Measurements from ENCODE around the gene SEPTIN12.

The SEPTIN12 gene

GRCh38 chr16:4766875-4767628 is 21.1 kb downstream of the SEPTIN12 start, which contains the start of gene ZNF500:
Gene ZNF500 (minus strand): TSS chr16:4767162. CDS start chr16:4765978, 1,184 bp downstream.
- peak; percentile 95 for DNase-seq (ENCODE audit: low spot score)
- Histone ChIP-seq H3K4me3 (ENCODE audit: severe bottlenecking) (peak within 1 kb of the TSS; percentile 68), H3K36me3 (ENCODE audit: low read depth) (peaks cover 27% of the 10 kb centered on the region), H3K27ac (ENCODE audit: poor library complexity, severe bottlenecking) (peak within 1 kb of the TSS; percentile 65), H3K27me3 (ENCODE audit: insufficient read depth, poor library complexity, severe bottlenecking) (no peaks in the 10 kb centered on the region), H3K9me3 (ENCODE audit: severe bottlenecking) (no peaks in the 10 kb centered on the region), H3K4me1 (ENCODE audit: insufficient read depth, poor library complexity, severe bottlenecking) (peaks cover 7% of the 10 kb centered on the region)
- TF ChIP-seq CTCF (IDR thresholded peaks at IDR 0.05; ENCODE audit: poor library complexity, severe bottlenecking) = no peak
- peak; percentile 88 for ATAC-seq (ENCODE audit: low read depth)

GRCh38 chr16:4765511-4766474 is 22.4 kb downstream of the SEPTIN12 start:
- ATAC-seq (ENCODE audit: low read depth) (no peak), DNase-seq (ENCODE audit: low spot score) (no peak)
- TF ChIP-seq CTCF (IDR thresholded peaks at IDR 0.05; ENCODE audit: poor library complexity, severe bottlenecking) = no peak
- H3K36me3 ChIP-seq (ENCODE audit: low read depth) = peaks cover 40% of the 10 kb centered on the region
- no peaks in the 10 kb centered on the region for H3K27me3 ChIP-seq (ENCODE audit: insufficient read depth, poor library complexity, severe bottlenecking)
- peaks cover 7% of the 10 kb centered on the region for H3K4me1 ChIP-seq (ENCODE audit: insufficient read depth, poor library complexity, severe bottlenecking)
- H3K4me3 ChIP-seq (ENCODE audit: severe bottlenecking) = peak overlapping the region; percentile 68
- H3K9me3 ChIP-seq (ENCODE audit: severe bottlenecking) = no peaks in the 10 kb centered on the region
- peak overlapping the region; percentile 65 for H3K27ac ChIP-seq (ENCODE audit: poor library complexity, severe bottlenecking)

DNA sequence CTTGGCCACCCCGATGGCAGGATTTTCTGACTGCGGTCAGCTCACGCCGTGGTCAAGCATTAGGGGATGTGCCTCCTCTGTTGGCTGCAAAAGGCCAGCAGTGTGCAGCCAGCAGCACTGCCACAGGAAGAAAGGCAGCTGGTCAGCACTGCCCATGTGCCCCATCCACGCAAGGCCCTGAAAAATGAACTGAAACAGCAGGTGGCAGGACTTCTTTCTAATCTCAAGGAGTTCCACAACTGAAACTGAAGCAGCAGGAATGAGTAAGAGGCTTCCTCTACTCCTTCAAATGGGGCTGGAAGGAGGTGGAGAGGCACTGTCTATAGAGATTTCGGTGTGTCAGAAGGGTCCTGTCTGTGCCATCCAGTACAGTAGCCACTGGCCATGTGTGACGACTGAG is 24.4 kb downstream of the SEPTIN12 start:
- no peak for TF ChIP-seq CTCF (IDR thresholded peaks at IDR 0.05; ENCODE audit: poor library complexity, severe bottlenecking)

DNA sequence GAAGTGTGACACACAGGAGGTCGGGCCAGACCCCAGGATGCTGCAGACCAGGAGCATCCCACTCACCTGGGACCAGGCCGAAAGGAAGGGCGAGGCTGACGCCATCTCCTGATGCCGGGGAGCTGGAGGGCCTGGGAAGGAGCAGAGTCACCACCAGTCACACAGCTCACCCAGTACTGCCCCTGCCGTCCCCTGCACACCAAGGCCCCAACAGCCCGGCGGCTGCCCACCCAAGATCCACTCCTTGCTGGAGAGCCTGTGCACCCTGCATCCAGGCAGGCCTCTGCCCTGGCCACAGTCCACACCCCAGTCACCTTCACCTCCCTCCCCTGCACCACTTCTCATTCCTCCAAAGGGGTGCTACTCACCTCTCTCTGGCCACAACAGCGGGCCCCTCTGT is 25.9 kb downstream of the SEPTIN12 start:
- H3K36me3 ChIP-seq (ENCODE audit: low read depth) = peaks cover 65% of the 10 kb centered on the region
- no peak overlapping the region for H3K4me3 ChIP-seq (ENCODE audit: severe bottlenecking)
- peaks cover 4% of the 10 kb centered on the region for H3K4me1 ChIP-seq (ENCODE audit: insufficient read depth, poor library complexity, severe bottlenecking)
- no peak overlapping the region for H3K27ac ChIP-seq (ENCODE audit: poor library complexity, severe bottlenecking)
- ATAC-seq (ENCODE audit: low read depth) = no peak
- DNase-seq (ENCODE audit: low spot score) = no peak
- TF ChIP-seq CTCF (IDR thresholded peaks at IDR 0.05; ENCODE audit: poor library complexity, severe bottlenecking) = no peak
- H3K9me3 ChIP-seq (ENCODE audit: severe bottlenecking) = no peaks in the 10 kb centered on the region
- no peaks in the 10 kb centered on the region for H3K27me3 ChIP-seq (ENCODE audit: insufficient read depth, poor library complexity, severe bottlenecking)

More for the DNA sequence above, 24.4 kb downstream of the SEPTIN12 start:
- H3K36me3 ChIP-seq (ENCODE audit: low read depth) = peaks cover 58% of the 10 kb centered on the region
- H3K4me3 ChIP-seq (ENCODE audit: severe bottlenecking) = no peak overlapping the region
- H3K27me3 ChIP-seq (ENCODE audit: insufficient read depth, poor library complexity, severe bottlenecking) = no peaks in the 10 kb centered on the region
- ATAC-seq (ENCODE audit: low read depth) = no peak
- peaks cover 7% of the 10 kb centered on the region for H3K4me1 ChIP-seq (ENCODE audit: insufficient read depth, poor library complexity, severe bottlenecking)
- H3K27ac ChIP-seq (ENCODE audit: poor library complexity, severe bottlenecking) = no peak overlapping the region
- DNase-seq (ENCODE audit: low spot score) = no peak
- no peaks in the 10 kb centered on the region for H3K9me3 ChIP-seq (ENCODE audit: severe bottlenecking)
